PC-9 (cell line): ENCODE data around the gene USP3. TPM values are rescaled to one million over a fixed set of nuclear protein-coding genes. Genes with fewer than 3 reads are reported as not detected.

Experiments used
- BruUV-seq: library from RNA; stranded (reverse); fragments of 400-500 nt; replicated peaks from 2 replicates; lab custom pipeline; 2021; lab: Mats Ljungman, UMichigan
- CTCF ChIA-PET: fragments of 300-600 bp; sonication (Branson Sonifier 250); formaldehyde crosslinking; loops from one replicate; lab custom pipeline; 2022; ENCODE audit warnings: antibody characterized with exemption; lab: Charles Lee
- POLR2A ChIA-PET: fragments of 300-600 bp; sonication (Branson Sonifier 250); formaldehyde crosslinking; loops from one replicate; lab custom pipeline; 2022; ENCODE audit warnings: antibody characterized with exemption; ENCODE audit not compliant: unreplicated experiment; lab: Charles Lee
- DNase-seq, 2 experiments: peaks; one replicate each; pipeline versions ENCODE4 v3.0.0 to v3.0.0-alpha.2; 2015 to 2022; ENCODE audit warnings: mixed read lengths in 1 of 2
- H2AFZ ChIP-seq: fragments of 200-600 bp; sonication (generic); 2 replicates; pipeline ENCODE4 v1.8.1; 2017; ENCODE audit warnings: antibody characterized with exemption
- H3F3A ChIP-seq: fragments of 200-600 bp; sonication (generic); 2 replicates; pipeline ENCODE4 v1.8.1; 2017; ENCODE audit warnings: antibody characterized with exemption, mild to moderate bottlenecking, low read depth; ENCODE audit not compliant: insufficient read depth
- H3K27ac ChIP-seq: fragments of 200-600 bp; sonication (generic); 2 replicates; pipeline ENCODE4 v1.6.1; 2016; ENCODE audit warnings: mixed run types
- H3K27me3 ChIP-seq: fragments of 200-600 bp; sonication (generic); 2 replicates; pipeline ENCODE4 v1.6.1; 2016; ENCODE audit warnings: low read depth, mixed run types; ENCODE audit not compliant: insufficient read depth
- H3K36me3 ChIP-seq: fragments of 200-600 bp; sonication (generic); 2 replicates; pipeline ENCODE4 v1.6.1; 2016; ENCODE audit warnings: low read depth, mixed run types
- H3K4me1 ChIP-seq: fragments of 200-600 bp; sonication (generic); replicated peaks from 2 replicates; pipeline ENCODE4 v1.6.1; 2016; ENCODE audit warnings: mixed run types; ENCODE audit not compliant: insufficient read depth
- H3K4me2 ChIP-seq: fragments of 200-600 bp; sonication (generic); 2 replicates; pipeline ENCODE4 v1.6.1; 2017; ENCODE audit warnings: mixed run types
- H3K4me3 ChIP-seq: fragments of 200-600 bp; sonication (generic); 2 replicates; pipeline ENCODE4 v1.6.1; 2016; ENCODE audit warnings: mixed run types
- H3K79me2 ChIP-seq: fragments of 200-600 bp; sonication (generic); 2 replicates; pipeline ENCODE4 v1.6.1; 2017; ENCODE audit warnings: low read depth, mixed run types
- H3K9me2 ChIP-seq: fragments of 200-600 bp; sonication (generic); 2 replicates; pipeline ENCODE4 v1.8.1; 2017; ENCODE audit warnings: mild to moderate bottlenecking; ENCODE audit not compliant: insufficient read depth
- H3K9me3 ChIP-seq: fragments of 200-600 bp; sonication (generic); 2 replicates; pipeline ENCODE4 v1.8.1; 2016; ENCODE audit warnings: low read depth; ENCODE audit not compliant: insufficient read depth
- H4K20me1 ChIP-seq: fragments of 200-600 bp; sonication (generic); 2 replicates; pipeline ENCODE4 v1.8.1; 2017; ENCODE audit not compliant: insufficient read depth
- CTCF ChIP-seq: fragments of 200-600 bp; sonication (generic); conservative IDR thresholded peaks from 2 replicates; pipeline ENCODE4 v1.6.1; 2017; ENCODE audit warnings: mixed run types, antibody characterized with exemption, mild to moderate bottlenecking, moderate library complexity
- EZH2 ChIP-seq: fragments of 200-600 bp; sonication (generic); IDR thresholded peaks from 2 replicates; pipeline ENCODE4 v1.8.0; 2017; ENCODE audit warnings: antibody characterized with exemption, low read depth
- intact Hi-C: fragments of 100-400 bp; cut with micrococcal nuclease; formaldehyde crosslinking; loops from one replicate; pipeline ENCODE4 v1.10.0; 2022; ENCODE audit not compliant: unreplicated experiment
- total RNA-seq: library from RNA; stranded (reverse); gene quantifications from 2 replicates; pipeline ENCODE4 v1.2.3, GENCODE V29; 2021

USP3 gene
- total RNA-seq, 1 experiment from 2014 or later = 57.5 TPM

- H2AFZ ChIP-seq = no peak overlapping the region
- peak overlapping the region; percentile 48; the same call in 1 of the 2 replicates for H3K4me3 ChIP-seq
- peak overlapping the region; percentile 97 for H3K27ac ChIP-seq
- intact Hi-C loops = loop anchor here (5.0 kb wide), 3 partner anchors 35 to 590 kb away; partner anchors contain the start of gene CIAO2A
- POLR2A ChIA-PET = interaction anchor here (0.6 kb wide), 1 partner anchor 36 kb away, joined by 5 read pairs; no protein-coding TSS in a partner anchor
- peak overlapping the region; percentile 100 for H3K4me2 ChIP-seq
- no peaks in the 10 kb centered on the region for H3K36me3 ChIP-seq
- peaks cover 16% of the 10 kb centered on the region for H4K20me1 ChIP-seq
- peaks cover 50% of the 10 kb centered on the region for H3K4me1 ChIP-seq
- CTCF ChIA-PET = no interaction called here
- TF ChIP-seq EZH2 (no peak), CTCF (no peak)
- no peaks in the 10 kb centered on the region for H3K9me3 ChIP-seq
- BruUV-seq = no TSS peak
- H3F3A ChIP-seq = peaks cover 48% of the 10 kb centered on the region
- no peaks in the 10 kb centered on the region for H3K27me3 ChIP-seq
- H3K79me2 ChIP-seq = peaks cover 28% of the 10 kb centered on the region
- no peaks in the 10 kb centered on the region for H3K9me2 ChIP-seq
- peak; percentile 52 to 92 for DNase-seq
Observed at GRCh38 chr15:63502137-63502766, 2.1 kb upstream of the USP3 start.

GRCh38 chr15:63502843-63503738 is 1.3 kb upstream of the USP3 start:
- CTCF ChIA-PET = no interaction called here
- Histone ChIP-seq H3K79me2 (peaks cover 36% of the 10 kb centered on the region), H3K9me3 (no peaks in the 10 kb centered on the region), H3K27me3 (no peaks in the 10 kb centered on the region), H2AFZ (peak overlapping the region; percentile 84), H4K20me1 (peaks cover 22% of the 10 kb centered on the region), H3K4me1 (peaks cover 53% of the 10 kb centered on the region), H3K4me3 (peak overlapping the region; percentile 91), H3K27ac (peak overlapping the region; percentile 97), H3K9me2 (no peaks in the 10 kb centered on the region), H3F3A (peaks cover 48% of the 10 kb centered on the region), H3K4me2 (peak overlapping the region; percentile 100), H3K36me3 (no peaks in the 10 kb centered on the region)
- DNase-seq = peak; percentile 81 to 89
- TF ChIP-seq CTCF (no peak), EZH2 (no peak)
- POLR2A ChIA-PET = interaction anchor here (0.6 kb wide), 1 partner anchor 37 kb away, joined by 5 read pairs; no protein-coding TSS in a partner anchor
- intact Hi-C loops = loop anchor here (5.0 kb wide), 3 partner anchors 36 to 589 kb away; partner anchors contain the start of gene CIAO2A
- no TSS peak for BruUV-seq

GRCh38 chr15:63503739-63504246 is 600 bp upstream of the USP3 start:
- no peaks in the 10 kb centered on the region for H3K9me2 ChIP-seq
- H3K4me2 ChIP-seq = peak overlapping the region; percentile 100
- H2AFZ ChIP-seq = peak overlapping the region; percentile 84
- peaks cover 48% of the 10 kb centered on the region for H3F3A ChIP-seq
- no peaks in the 10 kb centered on the region for H3K9me3 ChIP-seq
- CTCF ChIA-PET = interaction anchor here (0.6 kb wide), 1 partner anchor 172 kb away, joined by 14 read pairs; no protein-coding TSS in a partner anchor
- peak; percentile 54 to 55 for DNase-seq
- BruUV-seq = TSS peak; percentile 93
- intact Hi-C loops = loop anchor here (5.0 kb wide), 3 partner anchors 36 to 589 kb away; partner anchors contain the start of gene CIAO2A
- peak overlapping the region; percentile 97 for H3K27ac ChIP-seq
- peaks cover 25% of the 10 kb centered on the region for H4K20me1 ChIP-seq
- peaks cover 43% of the 10 kb centered on the region for H3K79me2 ChIP-seq
- no peaks in the 10 kb centered on the region for H3K36me3 ChIP-seq
- TF ChIP-seq EZH2 (no peak), CTCF (no peak; the same call in 1 of the 2 replicates)
- H3K27me3 ChIP-seq = no peaks in the 10 kb centered on the region
- H3K4me3 ChIP-seq = peak overlapping the region; percentile 91
- POLR2A ChIA-PET = interaction anchor here (0.6 kb wide), 2 partner anchors 19 to 1008 kb away, joined by 3 to 5 read pairs; no protein-coding TSS in a partner anchor
- H3K4me1 ChIP-seq = peaks cover 60% of the 10 kb centered on the region
